Measurements from ENCODE around the gene MMP23B.
A peak's percentile ranks its signal among the peaks of the same experiment; 100 is the strongest.
"Not testable (repeated sequence)": the region's sequence is repeated elsewhere in the genome, so short reads cannot be mapped to it uniquely, and the experiment has no call there.

MMP23B gene

DNA sequence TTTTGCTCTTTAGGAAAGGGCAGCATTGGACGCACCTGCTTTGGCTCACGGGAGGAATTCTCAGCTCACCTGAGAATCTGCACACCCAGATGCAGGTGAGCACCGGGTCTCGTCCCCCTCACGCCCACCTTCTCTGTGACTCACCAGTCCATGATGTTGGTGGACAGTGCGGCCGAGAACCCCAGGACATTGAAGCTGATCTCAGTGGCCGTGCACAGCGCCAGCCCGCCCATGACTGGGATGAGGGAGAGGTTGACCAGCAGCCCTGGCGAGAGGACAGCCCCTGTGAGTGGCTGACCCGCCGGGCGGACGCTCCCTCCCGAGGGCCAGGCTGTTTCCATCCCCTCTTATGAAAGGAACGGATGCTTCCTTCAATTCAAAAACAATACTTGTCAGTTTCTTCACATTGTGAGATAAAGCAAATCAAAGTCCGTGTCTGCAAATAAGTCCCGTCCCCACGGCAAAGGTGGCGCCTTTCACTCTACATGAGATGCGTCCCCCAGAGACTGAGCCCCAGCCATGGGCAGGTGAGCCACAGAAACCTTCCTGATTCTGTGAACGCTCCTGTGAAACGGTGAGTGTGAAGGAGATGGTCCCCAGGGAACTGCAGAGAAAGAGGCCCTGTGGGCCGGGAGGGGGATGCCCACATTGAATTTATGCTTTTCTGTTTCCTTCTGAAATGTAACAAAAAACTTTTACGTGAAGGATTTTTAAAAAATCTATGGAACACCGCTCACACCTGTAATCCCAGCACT, 39.6 kb downstream of the MMP23B start:
- DNase-seq = no peak

DNA sequence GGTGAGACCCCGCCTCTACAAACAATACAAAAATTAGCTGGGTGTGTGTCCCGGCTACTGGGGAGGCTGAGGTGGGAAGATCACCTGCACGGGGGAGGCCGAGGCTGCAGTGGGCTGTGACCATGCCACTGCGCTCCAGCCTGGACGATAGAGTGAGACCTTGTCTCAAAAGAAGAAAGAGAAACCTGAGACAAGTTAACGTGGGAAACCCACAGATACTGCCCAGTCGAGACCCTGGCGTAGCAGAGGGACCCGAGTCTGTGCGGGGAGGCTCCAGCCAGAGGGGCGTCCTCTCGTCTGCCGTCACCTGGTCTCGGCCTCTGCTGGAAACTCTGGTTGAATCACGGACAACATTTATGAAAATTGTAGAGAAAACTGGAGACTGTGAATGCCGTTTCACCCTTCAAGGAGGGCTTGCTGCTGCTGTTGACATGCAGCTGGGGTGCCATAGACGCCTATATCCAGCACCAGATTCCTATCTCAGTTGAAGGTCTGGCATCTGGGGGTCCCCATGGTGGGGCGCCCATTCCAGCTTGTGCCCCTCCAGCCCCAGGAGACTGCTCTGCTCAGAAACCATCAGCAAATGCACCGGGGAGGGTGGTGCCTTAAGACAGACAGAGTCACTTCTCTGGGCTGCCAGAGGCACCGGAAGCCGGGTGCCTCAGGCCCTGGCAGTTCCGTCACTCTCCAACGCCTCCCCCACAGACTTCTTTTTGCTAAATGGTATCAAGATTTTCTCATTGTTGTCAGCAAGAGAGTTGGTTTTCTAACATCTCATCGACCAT, 40.4 kb downstream of the MMP23B start:
- no peak for DNase-seq

DNA sequence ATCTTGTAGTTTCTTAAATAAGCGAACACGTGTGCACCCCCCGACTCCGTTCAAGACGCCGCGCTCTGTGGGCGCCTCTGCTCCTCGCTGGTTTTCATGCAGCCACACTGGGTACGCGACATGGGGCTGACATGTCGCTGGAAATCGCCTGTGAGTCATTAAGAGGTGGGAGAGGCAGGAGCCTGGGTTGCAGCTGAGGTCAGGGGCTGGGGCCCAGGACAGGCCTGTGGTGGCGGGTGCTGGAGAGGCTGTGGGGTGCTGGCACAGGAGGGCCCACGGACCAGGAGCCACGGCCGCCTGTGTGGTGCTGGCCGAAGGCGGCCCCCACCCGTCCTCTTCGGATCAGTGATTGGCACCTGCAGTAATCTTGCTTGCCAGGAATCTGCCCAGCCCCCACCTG, 42.8 kb downstream of the MMP23B start:
- not testable (repeated sequence) for DNase-seq

DNA sequence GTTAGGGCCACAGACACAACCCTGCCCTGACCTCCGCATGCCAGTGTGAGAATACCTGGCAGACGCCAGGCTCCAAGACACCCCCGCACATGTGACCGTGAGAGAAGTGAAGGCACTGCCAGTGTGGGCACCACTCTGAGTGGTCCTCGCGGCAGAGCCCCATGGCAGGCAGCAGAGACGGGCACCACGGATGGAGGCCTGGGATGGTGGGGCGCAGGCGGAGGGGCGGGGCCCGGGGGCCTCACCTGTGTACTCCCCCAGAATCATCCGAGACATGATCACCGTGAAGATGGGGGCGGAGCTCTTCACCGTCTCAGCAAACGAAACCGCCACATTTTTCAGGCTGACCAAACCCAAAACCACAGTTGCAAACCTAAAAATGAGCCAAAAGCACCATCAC, 43.2 kb downstream of the MMP23B start:
- not testable (repeated sequence) for DNase-seq

DNA sequence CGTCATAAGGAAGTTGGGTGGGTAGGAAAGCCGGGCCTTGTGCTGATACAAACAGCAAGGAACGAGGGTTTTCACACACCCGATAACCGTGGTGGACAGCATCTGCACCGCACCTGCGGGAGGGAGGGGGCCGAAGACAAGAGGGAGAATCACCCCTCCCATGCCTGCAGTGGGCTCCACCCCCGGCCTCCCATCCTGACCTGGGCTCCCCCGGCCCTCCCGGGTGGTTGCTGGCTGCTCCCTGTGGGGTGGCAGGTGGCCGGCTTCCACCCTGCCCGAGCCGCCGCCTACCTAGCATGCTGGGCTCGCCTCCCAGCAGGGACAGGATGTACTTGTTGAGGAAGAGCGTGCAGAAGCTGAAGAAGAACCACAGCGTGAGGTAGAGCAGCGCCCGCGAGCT, 44.1 kb downstream of the MMP23B start:
- DNase-seq = not testable (repeated sequence)

DNA sequence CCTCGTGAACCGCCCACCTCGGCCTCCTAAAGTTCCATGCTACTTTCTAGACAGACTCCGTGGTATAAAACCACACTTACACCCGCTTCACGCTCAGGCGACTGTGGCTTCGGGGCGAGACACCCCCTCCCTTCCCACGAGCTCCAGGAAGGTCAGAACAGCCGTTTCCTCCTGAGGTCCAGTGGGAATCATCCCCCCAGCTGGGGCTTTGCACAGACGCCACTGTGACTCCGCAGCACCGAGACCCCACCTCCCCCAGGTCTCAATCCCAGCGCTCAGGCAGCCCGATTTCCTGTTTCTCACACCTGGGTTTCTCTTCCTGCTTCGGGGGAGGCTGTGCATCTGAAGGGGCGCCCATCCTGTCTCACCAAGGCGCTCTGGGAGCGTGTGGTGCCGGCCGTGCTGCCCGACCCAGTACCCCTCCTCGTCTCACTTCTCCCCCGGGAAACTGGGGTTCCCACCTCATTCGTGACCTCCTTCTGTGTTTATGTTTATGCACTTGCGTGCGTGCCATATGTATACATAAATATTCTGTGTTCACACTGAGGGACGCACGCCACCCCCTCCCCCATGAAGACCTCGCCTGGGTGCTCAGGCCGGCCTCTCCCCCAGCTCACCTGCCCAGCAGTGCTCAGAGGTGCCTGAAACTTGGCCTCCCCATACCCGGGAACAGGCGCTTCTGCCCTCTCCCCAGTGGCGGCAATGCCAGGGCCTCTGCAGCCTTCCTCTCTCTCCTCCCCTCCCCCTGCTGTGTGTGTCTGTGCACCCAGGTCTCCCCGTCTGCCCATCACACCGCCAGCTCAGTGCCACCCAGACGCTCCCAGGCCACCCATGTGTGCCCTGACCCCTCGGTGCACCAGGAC, 46.0 kb downstream of the MMP23B start:
- peak; percentile 36 for DNase-seq

DNA sequence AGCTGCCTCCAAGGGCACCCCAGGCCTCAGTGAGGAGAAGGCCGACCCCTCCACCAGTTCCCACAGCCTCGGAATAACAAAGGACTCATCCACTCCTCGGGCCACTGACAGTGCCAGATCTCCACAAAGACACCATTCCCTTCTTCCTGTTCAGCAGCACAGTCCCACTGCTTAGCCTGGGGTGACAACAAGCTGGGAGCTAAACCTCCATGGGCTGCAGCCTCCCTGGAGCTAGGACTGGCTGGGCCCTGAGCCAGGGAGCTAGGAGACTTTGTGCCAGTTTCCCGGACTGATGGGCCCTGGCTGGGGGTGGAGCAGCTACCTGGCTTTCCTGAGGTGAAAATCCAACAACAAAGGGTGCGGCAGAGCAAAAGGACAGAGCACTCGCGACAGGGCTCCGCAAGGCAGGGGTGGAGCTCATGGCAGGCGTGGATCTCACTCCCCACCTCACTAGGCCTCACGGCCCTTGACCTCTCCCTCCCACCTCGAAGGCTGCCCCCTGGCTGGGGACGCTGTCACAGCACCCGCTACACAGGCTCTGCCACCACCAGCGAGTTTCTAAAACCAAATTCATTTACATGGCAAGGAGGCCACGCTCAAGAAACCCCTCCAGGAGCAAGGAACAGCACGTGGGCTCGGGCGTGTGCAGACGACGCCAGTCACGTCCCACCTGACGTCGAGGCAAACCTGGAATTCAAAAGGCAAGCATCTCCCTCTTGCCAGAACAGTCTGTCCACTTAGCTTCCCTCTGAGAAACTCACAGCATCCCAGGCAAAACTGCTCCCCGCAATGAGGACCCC, 46.8 kb downstream of the MMP23B start:
- DNase-seq = peak; percentile 68

DNA sequence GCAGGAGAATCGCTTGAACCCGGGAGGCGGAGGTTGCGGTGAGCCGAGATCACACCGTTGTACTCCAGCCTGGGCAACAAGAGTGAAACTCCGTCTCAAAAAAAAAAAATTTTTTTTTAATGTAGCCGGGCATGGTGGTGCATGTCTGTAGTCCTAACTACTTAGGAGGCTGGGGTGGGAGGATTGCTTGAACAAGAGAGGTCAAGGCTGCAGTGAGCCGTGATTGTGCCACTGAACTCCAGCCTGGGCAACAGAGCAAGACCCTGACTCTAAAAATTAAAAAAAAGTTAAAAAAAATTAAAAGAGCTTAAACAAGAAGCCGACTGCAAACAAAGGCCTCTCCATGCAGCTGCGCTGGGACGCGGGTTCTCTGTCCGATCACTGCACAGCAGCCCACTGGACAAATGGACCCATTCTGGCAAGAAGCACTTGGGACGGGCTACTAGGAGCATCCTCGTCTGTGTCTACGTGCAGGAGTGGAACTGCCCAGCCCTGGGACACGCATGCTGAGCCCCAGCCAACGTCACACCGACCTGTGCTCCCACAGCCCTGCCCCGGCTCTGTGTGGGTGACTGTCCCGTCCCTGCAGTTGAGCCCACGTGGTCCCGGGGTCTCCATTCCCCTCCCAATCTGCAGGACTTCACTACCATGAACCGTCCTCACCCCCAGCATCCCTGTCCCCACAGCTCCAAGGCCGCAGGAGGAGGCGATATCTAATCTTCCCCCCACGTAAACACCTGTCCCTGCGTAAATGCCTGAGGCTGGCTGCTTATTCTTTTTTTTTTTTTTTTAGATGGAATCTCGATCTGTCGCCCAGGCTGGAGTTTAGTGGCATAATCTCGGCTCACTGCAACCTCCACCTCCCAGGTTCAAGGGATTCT, 48.3 kb downstream of the MMP23B start:
- DNase-seq = no peak

DNA sequence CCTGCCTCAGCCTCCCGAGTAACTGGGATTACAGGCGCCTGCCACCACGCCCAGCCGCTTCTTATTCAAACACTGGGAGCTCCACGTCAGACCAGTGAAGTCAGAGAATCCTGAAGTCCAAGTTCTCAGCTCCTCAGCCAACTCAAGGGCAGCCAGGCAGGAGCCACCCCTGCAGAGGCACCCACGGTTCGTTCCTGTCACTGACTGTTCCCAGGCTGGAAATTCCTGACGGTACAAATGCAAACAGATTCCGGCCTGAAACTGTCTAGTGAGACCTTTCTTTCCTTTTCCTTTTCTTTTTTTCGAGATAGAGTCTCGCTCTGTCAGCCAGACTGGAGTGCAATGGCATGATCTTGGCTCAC, 48.9 kb downstream of the MMP23B start:
- no peak for DNase-seq

DNA sequence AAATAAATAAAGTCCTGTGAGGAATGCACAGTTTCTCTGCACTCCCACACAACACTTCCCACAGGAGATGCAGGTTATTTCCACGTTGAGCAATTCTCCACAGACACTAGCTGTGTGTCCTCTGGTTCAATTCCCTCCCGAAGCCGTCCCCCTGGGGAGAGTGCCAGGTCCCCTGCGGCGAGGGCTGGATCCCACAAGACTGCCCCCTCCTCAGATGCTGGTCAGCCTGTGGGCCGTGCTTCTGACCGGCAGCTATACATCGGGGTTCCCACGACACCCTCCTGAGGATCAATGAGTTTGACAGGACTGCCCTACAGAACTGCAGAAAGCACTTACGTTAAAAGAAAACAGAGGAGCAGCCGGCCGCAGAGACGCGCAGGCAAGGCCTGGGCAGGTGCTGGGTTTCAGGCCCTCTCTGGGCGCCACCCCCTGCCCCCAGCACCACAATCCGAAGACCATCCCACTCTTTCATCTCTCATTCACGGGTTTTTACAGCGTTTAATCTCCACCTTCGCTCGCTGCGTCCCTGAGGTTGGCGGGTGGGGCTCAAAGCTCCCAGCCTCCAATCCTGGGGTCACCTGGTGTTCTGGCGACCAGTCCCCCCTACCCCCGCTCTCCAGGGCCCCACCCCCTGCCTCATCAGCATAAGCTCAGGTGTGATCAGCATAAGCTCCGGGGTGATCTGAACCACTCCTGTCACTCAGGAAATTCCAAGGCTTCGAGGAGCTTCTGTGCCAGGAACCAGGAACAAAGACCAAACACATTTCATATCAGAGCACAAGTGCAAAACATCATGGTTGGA, 51.3 kb downstream of the MMP23B start:
- DNase-seq = no peak

Data from activated CD4-positive, CD25-positive, alpha-beta regulatory T cell treated with anti-CD3 and anti-CD28 coated beads, Interleukin-2, amount 50 U/mL, for 72 hours (primary cell).